NCI-H345 treated with DMSO at 0.1 percent for 48 hours (cell line): ENCODE data around the gene LRMDA.

Source experiments
- DNase-seq: peaks from one replicate; lab custom pipeline; 2025; ENCODE audit not compliant: unreplicated experiment; lab: John Stamatoyannopoulos, UW

LRMDA gene

DNA sequence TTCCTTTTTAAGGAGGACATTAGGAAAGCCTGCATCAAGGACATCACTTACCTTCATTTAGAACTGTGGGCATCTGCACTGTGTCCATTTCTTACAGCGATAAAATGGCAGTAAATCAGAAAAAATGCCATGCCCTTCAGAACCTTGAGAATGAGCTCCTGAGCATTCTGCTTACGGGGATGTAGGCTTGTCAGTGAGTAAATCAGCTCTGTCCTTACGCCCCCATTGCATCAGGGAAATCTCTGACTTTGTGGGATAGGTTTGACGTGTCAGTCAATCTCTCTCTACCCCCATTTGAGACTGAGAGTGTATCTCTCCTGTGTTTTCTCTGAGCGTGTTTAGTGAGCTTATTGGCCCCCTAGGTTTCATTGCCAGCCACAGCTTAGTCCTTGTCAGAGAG is 837.1 kb downstream of the LRMDA start:
- DNase-seq = no peak

DNA sequence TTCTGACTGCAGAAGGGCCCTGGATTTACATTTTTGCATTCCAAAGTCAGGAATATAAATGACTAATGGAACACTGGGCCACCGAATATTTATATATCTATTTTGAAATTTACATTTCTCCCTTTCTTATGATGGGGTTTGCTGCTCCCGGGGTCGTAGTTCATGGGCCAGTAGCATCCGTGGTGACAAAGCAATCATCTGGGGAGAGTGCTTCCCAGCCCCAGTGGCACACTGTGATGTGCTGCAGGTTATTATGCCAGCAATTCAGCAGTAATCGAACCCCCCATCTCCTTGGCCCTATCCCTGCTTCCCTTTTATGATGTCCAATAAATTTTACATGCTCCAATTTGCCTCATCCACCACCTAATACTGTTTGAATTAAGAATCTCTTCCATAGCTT is 837.5 kb downstream of the LRMDA start:
- DNase-seq = no peak

DNA sequence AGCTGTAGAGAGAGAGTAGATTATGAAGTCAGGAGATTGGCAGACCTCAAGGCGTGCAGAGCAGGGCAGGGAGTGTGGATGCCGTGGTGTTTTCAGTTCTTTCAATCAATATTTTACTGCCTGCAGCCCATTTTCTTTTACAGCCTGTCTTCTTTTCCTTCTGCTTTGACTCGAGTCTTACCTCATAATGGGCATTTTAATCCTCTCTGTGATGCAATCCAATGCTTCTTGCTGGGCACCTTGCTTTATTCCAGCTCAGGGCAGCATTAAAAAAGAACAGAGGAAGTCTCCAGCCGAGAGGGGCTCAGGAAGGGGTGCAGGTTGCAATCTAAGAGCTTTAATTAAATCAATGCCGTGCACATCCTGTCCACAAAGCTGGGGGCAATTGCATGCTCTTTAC is 839.0 kb downstream of the LRMDA start:
- no peak for DNase-seq

DNA sequence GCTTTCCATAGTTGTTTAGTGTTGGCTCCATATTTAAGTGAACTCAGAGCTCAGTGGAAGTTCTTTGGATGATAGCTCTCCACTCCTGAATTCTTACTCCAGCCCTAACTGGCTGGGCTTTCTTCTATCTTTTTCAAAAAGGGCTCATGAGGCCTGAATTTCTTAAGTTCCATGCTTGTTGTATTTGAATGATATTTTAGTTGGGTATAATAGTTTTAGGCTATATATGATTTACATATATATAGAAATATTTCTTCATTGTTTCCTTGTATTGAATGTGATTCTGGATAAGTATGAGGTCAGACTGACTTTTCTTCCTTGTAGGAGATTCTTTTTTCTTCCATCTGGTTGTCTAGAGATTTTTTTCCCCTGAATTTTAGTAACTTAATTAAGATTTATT is 843.5 kb downstream of the LRMDA start:
- DNase-seq = no peak

DNA sequence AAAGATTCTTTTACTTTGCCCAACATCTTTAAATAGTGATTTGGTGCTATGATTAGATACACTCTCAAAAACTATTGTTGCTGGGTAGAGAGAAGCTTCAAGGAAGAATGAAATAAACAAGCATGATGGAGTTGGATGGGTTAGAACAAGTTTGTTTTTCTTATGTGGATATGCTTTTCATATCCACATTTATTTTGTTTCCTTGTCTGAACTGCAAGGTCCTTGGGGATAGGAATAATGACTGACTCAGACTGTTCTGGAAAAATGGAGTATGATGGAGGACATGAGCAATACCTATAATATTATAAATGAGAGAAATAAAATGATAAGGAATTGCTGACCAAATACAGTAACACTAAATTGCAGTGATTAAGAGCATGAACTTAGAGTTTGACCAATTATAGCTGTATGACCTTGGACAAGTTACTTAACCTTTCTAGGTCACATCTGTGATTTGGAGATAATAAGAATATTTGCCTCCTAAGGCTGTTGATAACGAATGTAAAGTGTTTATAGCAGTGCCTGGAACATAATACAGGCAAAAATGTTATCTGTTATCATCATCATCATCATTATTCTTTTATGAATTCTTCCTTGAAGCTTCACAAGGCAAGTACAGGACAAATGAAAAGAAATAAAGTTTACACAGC is 847.5 kb downstream of the LRMDA start:
- DNase-seq = no peak

DNA sequence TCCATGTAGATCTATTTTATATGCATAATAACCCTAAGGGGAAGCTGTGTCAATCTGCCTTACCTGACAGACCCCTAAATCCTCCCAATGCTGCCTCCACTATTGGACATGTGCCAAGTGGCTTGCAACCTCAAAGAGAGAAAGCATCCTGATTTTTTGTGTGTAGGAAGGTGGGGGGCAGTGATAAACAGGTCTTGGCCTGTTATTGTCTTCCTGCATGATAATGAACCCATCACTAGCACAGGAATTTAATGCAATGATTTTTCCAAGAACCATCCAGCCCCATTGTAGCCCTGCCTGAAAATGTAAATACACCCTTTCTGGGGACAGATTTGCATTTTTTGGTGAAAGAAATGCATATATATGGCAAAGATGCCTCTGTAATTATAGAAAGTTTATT is 850.2 kb downstream of the LRMDA start:
- DNase-seq = no peak

DNA sequence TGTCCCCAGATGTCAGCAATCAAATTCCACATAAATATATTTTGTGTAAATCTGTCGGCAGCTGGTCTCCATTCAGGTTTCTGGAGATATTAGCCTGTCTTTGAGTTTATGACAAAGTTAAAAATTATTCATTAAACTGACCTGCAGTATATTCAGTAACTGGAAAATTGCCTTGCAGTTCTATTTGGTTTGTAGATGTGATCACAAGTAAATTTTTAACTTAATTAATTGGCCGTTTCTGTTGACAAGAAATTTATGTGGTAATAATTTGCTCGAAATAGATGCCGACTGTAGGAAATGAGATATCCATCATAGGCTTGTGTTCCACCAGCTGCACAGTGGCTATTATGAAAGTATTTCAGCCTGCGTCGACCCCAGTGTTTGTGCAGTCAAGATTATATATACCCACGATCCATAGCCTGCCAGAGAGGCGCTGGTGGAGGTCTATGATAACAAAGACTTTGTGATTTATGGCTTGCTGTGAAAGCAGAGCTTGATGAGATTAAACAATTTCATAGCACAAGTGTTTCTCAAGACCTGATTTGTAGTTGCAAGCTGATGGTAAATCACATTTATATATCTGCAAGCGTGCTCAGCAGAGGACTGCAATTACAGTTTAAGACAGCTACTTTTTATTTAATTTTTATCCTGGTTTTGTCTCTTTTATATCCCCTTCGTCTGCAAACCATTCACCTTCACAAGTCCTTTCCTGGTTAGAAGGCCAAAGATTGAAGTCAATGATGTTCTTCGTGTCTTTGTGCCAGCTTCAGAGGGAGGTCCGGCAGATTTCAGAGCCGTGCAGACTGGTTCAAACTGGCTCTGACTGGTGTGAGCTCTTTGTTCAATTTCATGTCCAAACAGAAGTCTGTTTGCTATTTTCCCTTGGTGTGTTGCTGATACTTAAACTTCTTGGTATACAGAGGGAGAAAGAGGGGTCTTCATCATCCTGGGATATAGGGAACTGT is 850.9 kb downstream of the LRMDA start:
- no peak for DNase-seq

DNA sequence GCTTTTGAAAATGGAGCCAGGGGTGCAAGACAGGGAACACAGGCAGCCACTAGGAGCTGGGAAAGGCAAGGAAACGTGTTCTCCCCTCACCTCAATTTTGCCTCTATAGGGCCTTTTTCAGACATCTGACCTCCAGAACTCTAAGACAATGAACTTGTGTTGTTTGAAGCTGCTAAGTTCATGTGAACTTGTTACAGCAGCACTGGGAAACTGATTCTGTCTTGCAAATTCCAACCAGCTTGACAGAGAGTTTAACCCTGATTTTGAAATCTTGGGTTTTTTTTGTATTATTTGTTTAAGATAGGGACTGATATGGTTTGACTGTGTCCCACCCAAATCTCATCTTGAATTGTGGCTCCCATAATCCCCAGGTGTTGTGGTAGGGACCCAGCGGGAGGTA is 852.9 kb downstream of the LRMDA start:
- DNase-seq = no peak

DNA sequence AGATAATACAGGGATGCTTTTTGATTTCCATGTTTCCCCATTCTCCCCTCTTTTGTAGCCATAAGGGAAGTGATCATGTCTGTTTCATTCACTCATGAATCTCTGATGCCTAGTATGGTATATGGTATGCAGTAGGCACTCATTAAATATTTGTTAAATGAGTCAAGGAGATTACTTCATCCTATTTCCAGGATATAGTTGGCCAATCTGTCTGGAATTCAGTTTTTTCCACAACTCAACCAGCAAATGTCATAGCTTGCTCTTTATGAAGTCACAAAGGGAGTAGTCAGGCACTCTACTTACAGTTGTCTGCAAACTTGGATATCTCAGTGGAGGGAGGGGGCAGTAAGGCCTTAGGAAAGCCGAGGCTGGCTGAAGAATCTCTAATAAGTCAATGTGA is 853.6 kb downstream of the LRMDA start:
- DNase-seq = no peak

DNA sequence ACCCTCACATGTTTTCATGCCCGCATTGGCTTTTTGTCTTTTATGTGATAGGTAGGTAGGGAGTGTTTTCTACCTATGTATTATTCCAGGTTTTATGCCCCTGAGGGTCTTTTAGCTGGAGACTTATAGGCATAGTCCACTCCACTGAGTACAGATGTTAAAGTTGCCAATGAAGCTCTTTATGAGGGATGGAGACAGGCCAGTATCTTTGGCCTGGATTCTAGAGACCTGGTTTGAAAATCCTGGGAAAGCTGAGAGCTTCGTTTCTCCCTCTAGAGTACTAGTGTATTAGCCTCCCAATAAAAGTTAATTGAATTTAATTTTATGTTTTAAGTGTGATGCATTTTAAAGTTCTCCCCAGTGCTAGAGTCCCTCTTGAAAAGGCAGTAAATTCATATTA is 854.1 kb downstream of the LRMDA start:
- DNase-seq = no peak

DNA sequence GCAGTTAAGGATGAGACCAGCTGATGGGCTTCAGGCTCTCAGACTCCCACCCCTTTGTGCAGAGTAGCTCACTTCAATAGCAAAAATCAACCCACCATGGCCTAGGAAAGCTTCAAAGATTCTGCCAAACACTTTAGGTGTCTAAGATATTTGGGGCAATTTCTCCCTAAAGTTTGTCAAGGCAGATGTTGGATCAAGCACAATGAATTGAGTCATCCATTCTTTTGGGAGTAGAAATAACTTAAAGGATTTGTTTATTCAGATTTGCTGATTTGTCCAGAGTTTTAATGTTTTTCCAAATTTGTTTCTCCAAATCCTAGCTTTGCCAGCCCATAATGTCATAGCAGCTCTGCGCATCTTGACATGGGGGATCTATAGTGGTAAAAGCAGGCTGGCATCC is 855.1 kb downstream of the LRMDA start:
- DNase-seq = no peak

DNA sequence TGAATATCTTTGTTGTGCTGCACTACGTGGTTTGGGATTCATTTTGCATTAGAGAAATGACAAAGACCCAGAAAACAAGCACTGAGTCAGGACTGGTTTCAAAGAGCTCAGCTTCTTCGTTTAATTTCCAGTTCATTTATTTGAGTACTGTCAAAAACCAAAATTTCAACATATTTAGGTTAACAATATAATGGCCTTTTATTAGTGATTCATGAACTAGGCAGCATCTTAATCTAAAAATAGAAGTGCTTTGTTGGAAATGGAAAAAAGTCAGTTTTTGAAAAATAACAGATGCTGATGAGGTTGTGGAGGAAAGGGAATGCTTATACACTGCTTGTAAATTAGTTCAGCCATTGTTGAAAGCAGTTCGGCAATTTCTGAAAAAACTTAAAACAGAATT is 856.4 kb downstream of the LRMDA start:
- DNase-seq = no peak

DNA sequence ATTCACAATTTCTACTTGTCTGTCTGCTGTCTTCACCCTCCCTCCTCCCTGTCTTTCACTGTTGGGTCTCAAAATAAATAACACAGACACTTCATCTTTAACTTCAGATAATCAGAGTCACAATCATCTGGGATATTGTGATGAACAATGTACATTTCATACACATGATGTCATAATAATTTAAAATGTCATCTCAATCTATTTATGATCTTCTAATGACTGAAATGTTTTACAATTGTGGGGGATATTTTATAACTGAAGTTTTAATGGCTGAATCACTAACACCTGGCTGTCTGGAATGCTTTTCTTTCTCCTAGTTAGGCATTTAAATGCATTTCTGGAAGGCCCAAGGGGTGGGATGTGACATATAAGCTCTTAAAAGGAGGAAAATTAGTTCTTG is 859.8 kb downstream of the LRMDA start:
- DNase-seq = no peak

DNA sequence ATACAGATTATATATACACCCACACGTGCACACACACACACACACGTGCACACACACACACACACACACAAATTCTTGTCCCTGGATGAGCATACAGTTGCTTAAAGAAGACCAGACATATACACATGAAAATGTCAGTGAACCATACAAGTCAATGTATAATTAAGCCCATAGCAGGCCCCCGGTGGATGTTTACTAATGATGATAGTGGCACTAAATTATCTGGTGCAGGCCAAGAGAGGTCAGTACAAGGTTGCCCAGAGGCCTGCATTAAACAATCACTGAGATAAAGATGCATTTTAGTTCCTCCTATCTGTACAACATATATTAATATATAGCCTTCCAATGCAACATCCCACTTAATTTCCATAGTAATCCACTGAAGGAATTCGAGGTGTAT is 860.5 kb downstream of the LRMDA start:
- no peak for DNase-seq

DNA sequence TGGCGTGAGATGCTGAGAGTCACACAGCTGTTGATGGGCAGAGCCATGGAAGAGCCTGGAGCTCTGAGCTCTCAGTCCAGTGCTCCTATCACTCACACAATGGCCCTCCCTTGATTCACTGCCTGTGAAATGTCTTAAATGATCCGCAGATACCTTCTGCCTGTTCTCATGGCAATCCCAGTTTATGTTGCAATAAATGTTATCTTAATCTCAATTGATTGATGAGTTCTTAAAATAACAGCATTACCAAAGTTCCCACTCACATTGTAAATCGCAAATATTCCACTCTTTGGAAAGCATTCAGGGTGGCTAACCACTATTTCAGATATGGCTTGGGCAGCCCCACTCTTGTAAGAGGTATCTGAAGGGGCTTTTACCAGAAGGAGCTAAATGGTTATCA is 865.5 kb downstream of the LRMDA start:
- no peak for DNase-seq

DNA sequence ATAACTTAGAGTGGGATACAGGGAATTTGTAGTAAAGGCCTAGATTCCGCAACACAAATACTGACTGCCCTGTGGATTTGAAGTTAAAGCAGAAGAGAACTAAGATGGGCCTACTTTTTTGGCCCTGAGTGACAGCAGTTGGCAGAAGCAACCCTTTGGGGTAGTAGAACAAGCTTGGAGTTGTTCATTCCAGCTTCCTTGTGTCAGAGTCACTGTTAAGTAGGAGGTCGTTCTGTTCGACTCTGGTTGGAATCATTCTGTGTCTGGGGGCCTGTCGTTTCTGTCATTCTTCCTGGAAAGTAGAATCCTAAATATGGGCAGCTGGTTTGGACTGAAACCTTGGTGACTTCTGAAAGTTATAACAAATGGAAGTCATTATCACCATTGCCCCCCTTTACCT is 865.9 kb downstream of the LRMDA start:
- no peak for DNase-seq

DNA sequence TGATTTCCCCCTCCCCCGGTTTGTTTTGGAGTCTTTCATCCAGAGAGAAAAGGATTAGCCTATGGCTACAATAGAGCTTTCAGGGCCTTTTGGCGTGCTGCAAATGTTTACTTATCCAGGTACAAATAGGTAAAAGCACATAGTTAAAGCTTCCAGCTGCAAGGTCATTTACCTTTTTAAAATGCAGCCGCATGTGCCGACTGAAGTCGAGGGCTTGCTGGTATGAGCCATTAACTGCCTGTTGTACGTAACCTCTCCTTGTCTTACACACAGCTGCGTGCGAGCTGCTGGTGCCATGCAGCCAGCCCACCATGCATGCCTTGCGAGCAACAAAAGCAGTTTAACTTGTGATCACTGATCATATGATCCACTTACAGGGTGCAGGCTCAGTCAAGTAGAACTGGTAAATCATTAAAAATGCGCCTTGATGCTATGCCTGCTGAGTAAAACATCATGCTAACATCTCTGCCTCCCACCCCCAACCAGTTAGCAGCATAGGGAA is 866.4 kb downstream of the LRMDA start:
- peak; percentile 90 for DNase-seq

DNA sequence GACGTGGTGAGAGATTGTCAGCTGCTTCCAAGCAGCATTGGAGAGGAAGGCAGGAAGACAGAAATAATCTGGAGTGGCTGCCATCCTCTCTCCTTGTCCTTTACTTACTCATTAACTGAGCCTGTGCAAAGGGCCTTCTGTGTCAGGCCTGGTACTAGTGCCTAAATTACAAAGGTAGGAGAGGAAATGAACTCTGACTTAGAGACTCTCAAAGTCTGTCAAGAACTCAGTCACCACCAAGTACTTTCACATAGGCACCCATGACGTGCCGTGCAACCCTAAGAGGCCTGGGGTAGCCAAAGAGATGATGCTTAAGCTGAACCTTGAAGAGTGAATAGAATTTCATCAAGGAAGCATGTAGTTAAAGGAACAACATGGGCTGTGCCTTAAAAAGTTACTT is 866.9 kb downstream of the LRMDA start:
- no peak for DNase-seq

DNA sequence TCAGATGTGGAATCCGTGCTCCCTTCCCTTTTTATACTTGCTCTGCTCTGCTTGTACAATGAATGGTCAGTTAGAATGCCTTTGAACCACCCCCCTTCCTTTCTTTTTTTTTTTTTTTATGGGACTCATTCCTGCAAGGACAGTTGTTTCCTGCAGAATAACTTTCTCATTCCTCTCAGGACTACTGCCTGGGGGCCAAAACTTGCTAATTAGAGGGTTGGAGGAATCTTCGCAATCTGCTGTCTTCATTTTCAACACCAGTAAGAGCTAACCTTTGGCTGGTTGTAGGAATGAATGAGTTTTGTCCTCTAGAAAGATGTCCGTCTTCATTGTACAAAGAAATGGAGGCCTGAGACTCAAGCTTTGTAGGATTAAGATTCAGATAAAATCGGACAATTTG is 868.1 kb downstream of the LRMDA start:
- DNase-seq = no peak

DNA sequence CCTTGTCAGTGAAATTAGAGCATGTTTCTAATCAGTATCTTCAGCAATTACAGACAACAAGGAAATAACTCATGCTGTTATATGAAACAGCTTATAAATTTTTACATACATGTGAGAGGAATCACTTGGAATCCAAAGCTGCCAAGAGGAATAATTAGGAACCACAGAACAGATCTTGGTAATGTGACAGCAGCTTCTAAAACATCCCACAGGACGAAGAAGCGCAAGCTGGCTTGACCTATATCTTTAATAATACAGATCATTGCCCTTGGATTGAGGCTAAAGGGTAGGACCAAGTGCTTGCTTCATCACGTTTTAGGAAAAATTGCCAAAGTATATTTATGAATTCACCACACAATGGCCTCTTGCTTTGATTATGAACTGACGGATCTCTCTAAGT is 869.8 kb downstream of the LRMDA start:
- DNase-seq = no peak

DNA sequence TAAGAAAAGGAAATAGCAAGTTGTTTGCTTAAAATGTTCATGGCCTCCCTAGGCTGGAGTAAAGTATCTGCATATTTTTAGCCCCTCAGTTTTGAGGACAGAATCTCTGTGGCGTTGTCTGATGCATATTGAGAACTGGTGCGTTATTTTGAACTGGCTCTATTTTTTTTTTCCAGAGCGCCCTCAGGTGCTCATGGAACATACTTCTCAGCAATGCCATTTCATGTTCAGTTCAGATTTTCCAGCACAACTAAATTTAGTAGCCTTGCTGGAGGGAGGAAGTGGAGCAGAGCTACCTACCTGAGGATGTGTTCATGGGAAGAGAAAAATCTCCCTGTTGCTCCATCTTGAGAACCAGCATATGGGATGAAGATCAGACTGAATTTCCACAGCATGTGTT is 870.5 kb downstream of the LRMDA start:
- no peak for DNase-seq

DNA sequence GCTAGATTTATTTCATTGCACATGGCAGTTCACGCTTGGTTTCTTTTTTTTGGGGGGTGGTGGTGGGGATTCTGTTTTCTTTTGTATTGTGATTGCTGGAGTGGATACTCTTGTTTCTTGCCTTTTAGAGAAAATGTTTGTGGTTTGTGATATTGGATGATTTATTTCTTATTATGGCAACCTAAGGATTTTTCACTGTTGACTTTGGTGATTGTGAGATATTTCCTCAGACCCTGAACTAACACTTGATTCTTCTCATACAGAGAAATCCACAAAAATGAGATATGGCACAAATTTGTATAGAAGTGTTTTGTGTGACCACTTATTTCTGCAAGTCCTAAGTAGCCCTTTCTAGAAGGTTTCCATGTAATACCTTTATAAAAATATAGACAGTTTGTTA is 871.1 kb downstream of the LRMDA start:
- DNase-seq = no peak
